Esophagus muscularis mucosa (tissue), 4 donors: ENCODE results near the gene SRSF3.
"Not testable (repeated sequence)": the region's sequence is repeated elsewhere in the genome, so short reads cannot be mapped to it uniquely, and the experiment has no call there.

Source experiments
- CTCF ChIP-seq, 3 experiments: fragments of 200-600 bp in 2 of 3; fragments of 450-650 bp in 1 of 3; sonication (generic) in 2 of 3; IDR thresholded peaks; one replicate each; pipeline ENCODE4 v1.5.1; 2017 to 2019; ENCODE audit warnings: antibody characterized with exemption in 3 of 3, mild to moderate bottlenecking in 2 of 3, moderate library complexity in 1 of 3
- EP300 ChIP-seq: sonication (generic); formaldehyde crosslinking; IDR thresholded peaks from one replicate; pipeline ENCODE4 v1.6.1; 2017; ENCODE audit warnings: antibody characterized with exemption
- POLR2A ChIP-seq: fragments of 450-650 bp; IDR thresholded peaks from one replicate; pipeline ENCODE4 v1.6.1; 2017; ENCODE audit warnings: antibody characterized with exemption, moderate library complexity, mild to moderate bottlenecking, low read depth
- POLR2AphosphoS5 ChIP-seq, 2 donors: sonication (generic); formaldehyde crosslinking; IDR thresholded peaks; one replicate each; pipeline ENCODE4 v1.6.1; 2017; ENCODE audit warnings: antibody characterized with exemption in 2 of 2

- not testable (repeated sequence) for TF ChIP-seq POLR2A; CTCF (IDR thresholded peaks at IDR 0.05); POLR2AphosphoS5 (IDR thresholded peaks at IDR 0.05); EP300
These were observed 5.1 kb upstream of the SRSF3 start for GRCh38 chr6:36589025-36589400.
